ENCODE results near the gene TNN.
A peak's percentile ranks its signal among the peaks of the same experiment; 100 is the strongest.
"Not testable (repeated sequence)": the region's sequence is repeated elsewhere in the genome, so short reads cannot be mapped to it uniquely, and the experiment has no call there.

Gene TNN

DNA sequence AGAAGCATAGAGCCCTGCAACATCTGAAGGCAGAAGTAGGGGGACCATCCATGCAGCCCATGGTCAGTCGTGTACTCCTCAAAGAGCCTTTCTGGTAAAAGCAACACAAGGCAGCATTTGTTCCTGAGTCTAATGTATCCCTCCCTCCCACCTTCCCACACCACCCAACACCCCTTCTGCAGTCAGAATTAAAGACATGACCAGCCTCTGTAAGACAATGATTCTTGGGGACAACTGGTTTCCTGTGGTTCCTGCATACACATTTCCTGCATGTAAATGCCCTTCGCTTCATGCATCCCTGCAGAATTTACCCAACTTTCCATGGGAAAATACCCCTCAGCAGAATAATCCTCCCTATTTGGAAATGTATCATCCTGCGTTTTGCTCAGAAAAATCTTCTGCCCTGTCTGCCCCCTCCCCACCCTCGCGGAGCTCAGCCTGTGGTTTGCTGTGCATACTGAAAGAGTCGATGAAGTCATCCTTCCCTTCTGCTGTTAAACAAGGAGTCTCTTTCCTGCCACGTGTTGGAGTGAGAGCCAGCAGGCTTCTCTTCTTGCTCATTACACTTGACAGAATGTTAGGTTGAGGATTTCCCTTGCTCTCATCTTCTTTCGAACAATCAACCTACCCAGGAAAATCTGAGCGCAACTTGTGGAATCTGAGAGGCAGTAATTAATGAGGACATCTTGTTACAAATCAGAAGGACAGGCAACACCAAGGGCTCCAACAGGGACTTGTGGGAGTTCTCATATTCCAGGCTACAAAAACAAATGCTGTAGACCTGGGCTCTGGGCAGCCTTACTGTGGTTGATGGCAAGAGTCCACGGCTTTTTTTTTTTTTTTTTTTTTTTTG lies 4.7 kb downstream of the TNN start:
- peak in 1 of 2 experiments; percentile 8 for DNase-seq

DNA sequence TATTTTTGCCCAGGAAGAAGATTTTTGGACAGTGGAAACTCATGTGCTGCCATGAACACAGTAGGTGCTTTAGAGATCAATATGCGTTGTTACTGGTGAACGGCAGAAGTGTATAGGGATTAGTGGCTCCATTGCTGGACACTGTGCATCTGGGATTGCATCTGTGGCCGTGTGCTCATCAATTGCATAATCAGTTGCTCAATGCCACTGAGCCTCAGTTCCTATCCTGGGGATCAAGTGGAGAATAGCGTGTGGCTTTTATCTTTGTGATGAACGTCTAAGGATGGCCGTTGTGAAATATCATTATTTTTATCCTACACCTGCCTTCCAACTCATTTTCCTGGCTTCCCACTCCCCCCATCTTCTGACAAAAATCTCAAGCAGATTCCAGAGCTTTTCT lies 5.4 kb downstream of the TNN start:
- no peak for DNase-seq

DNA sequence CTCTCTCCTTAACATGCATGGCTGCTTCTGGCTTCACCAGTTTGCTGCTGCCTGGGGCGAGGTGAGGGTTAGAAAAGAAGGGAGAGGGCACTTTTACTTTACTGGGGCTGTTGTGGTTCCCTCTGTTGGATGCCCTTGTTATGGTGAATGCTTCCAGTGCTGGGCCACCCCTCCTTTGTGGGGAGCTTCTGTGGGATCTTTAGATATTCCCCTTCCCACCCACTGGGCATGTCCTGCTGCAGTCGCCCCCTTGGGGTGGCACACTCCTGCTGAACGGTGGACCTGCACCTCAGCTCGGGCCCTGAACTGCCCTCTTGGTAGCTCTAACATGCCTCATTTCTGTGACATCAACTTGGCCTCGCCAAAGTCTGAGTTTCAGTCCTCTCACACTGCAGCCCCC lies 6.0 kb downstream of the TNN start:
- no peak for DNase-seq

DNA sequence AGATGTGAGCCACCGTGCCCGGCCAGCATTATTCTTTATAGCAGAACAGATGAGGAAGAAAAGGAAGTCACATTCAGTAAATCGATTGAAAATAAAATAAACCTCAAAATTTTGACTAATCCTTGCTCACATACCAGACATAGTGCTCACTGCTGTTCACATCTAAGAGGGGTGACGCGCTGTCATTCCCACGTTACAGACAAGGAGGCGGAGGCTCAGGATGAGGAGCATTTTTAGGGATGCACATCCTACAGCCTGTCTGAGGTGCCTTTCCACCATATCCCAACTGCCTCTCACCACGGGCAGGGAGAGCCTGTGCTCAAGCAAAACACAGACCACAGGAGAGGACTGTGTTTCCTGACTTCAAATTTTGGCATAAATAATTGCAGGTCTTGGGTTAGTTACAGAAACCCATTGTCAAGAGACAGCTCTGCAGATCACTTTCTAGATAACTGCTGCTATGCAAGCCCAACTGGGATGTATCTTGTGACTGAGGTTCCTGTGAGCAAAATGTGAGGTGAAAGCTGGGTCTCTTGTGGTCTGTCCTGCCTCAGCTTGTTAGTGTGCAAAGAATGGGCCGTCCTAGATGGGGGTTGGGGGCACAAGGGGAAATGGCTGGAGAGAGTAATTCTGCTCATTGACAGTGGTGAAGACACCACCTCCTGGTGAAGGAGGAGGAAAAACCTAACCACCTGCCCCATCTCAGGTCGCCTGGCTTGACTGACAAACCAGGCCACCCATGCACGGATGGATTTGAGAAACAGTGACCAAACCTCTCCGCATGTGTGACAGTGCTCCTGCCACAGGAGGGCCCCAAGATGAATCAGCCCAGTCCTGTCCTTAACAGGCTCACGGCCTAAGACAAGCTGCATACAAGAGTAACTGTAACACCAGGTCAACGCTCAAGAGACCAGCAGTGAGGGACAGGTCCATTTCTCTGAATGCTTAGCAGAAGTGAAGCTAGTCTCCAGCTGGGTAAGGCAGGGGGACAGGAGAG lies 8.2 kb downstream of the TNN start:
- no peak for DNase-seq

DNA sequence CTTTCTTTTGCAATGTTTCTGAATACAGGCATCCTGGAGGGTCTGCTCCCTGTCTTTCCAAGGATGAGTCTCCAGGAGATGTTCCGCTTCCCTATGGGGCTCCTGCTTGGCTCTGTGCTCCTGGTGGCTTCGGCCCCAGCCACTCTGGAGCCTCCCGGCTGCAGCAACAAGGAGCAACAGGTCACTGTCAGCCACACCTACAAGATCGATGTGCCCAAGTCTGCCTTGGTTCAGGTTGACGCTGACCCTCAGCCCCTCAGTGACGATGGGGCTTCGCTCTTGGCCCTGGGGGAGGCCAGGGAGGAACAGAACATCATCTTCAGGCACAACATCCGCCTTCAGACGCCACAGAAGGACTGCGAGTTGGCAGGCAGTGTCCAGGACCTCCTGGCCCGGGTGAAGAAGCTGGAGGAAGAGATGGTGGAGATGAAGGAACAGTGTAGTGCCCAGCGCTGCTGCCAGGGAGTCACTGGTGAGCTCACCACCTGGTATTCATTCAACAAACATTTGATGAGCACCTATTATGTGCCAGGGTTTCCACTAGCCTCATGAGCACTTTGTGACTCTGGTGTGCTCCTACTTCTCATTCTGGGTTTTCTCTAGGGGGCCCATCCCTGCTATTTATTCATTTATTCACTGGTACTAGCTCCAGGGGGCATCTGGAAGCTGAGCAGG lies 9.9 kb downstream of the TNN start:
- no peak for DNase-seq

DNA sequence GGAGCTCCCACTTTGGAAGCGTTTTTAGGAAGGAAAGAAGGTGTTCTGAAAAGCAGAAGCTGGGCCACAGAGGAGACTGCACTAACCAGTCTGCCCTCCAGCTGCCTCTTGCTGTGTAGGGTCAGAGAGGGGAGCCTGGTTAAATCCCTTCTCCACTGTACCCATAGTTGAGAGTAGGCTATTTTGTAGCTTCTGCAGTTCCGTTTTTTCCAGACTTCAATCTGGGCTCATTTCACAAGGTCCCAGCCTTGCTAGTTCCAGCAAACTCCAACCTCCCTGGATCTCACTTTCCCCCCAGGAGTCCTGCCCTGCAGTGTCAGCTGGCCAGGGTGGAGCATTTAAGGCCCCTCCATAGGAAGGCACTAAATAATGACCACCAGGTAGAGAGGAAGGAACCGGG lies 11.0 kb downstream of the TNN start:
- DNase-seq: no peak

DNA sequence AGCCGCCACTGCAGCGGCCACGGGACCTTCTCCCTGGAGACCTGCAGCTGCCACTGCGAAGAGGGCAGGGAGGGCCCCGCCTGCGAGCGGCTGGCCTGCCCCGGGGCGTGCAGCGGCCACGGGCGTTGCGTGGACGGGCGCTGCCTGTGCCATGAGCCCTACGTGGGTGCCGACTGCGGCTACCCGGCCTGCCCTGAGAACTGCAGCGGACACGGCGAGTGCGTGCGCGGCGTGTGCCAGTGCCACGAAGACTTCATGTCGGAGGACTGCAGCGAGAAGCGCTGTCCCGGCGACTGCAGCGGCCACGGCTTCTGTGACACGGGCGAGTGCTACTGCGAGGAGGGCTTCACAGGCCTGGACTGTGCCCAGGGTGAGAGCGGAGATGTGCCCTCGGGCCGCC lies 11.7 kb downstream of the TNN start:
- DNase-seq: no peak

DNA sequence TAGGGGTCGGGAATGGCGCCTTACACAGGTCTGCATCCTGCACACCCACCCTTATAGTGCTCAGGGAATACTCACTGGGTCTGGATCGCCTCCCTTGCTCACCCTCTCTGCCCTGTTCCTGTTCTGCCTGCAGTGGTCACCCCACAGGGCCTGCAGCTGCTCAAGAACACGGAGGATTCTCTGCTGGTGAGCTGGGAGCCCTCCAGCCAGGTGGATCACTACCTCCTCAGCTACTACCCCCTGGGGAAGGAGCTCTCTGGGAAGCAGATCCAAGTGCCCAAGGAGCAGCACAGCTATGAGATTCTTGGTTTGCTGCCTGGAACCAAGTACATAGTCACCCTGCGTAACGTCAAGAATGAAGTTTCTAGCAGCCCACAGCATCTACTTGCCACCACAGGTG lies 12.4 kb downstream of the TNN start:
- no peak for DNase-seq

DNA sequence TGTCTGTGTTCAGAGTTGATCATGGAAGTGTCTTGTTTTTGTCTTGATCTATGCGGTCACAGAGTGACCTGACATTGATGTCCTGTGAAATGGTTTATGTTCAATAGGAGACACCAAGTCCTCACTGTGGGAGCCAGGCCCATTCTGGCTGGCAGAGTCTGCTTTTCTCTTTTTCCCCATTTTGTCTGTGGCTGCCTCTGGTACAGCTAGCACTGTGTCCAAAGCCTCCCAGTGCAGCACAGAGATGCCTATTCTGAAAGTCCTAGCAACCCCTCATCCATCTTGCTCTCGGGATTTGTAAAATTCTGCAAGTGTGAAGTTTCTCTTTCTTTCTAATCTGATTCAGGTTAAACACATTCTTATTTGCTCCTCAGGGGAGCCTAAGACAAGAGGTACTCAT lies 14.3 kb downstream of the TNN start:
- DNase-seq: no peak

DNA sequence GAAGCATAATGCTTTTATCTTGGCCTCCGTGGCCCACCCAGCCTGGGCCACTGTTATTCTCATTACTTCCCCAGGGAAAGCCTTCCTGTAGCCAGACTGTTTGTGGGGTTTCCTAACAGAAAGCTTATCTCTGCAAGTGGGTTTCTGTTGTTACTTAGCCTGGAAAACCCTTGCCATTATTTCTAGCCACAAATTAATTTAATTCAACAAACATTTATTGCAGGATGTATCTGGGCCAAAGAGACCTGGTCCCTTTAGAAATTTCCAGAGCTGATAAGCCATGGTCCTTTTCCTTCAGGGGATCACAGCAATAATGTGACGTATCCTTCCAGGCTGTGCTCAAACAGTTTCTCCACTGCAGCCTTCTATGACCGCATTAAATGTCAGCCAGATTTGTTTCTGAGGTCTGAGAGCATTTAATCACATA lies 20.9 kb downstream of the TNN start:
- DNase-seq: no peak

DNA sequence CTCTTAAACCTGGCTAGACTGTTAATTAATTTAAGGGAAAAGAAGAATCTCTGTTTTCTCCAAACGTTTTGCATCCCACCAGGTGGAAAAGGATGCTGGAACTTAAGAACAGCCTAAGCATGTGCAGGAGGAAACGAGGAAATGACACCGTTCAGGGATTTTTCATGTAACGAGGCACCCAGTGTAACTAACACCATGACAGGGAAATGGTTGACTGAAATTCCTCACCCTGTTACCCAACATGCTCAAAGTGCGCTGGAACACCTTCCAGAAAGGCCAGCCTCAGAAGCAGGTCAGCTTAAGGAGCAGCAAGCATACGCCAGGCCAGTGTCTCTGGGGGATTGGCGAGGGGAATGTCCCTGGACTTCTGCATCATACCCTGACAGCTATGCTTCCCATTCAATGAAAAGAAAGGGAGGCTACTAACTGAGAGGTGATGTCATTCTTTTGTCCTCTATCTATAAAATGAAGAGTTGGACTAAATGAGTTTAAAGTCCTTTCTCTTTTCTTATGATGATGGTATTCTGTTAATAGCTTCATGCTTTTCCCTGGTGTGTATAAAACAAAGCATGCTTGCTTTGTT lies 21.6 kb downstream of the TNN start:
- DNase-seq: no peak

DNA sequence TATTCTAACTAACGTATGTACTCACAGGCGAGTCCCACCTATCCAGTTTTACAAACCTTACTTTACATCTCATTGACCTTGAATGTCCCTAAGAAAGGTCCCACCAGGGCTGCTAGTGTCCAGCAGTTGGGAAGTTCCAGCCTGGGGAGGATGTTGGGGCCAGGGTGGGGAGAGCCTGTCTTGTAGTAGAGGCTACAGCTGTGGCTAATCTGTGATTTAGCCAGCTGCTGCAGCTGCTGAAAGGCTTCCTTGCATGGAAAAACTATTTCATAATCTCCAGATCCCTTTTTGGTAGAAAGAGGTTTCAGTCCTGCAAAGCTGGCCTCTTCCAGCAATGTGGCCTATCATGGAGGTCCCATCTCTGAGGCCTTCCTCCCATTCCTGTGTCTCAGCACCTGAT lies 23.1 kb downstream of the TNN start:
- DNase-seq: no peak

DNA sequence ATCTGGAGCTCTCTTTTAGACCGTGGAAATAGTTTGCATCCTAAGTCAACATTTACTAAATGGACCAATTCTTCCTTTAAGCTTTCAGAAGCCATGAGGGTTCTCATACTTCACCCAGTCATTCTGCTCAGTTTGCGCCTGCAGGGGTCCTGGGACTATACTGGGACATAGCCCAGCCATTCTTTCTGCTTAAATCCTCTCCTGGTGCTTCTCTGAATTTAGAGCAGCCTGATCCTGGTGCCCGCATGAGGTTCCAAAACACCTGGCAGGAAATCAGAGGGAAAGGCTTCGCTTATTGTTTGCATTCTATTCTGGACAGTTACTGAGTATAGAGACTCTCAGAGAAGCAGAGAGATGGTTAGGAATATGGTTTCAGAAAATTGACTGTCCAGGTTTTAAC lies 27.0 kb downstream of the TNN start:
- DNase-seq: no peak

DNA sequence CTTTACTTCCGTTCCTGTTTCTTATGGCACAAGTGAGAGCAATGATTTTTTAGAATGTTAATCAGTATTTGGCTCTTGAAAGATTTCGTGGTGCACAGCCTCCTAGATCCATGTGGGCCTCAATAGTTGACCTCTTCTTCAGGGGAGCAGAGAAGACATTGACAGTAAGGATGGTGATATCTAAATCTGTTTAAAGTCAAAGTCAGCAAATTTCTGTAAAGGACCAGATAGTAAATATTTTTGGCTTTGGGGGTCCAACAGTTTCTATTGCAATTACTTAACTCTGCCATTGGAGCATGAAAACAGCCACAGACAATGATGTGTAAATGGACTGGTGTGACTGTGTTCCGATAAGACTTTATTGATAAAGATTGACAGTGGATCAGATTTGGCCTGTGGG lies 27.4 kb downstream of the TNN start:
- no peak for DNase-seq

DNA sequence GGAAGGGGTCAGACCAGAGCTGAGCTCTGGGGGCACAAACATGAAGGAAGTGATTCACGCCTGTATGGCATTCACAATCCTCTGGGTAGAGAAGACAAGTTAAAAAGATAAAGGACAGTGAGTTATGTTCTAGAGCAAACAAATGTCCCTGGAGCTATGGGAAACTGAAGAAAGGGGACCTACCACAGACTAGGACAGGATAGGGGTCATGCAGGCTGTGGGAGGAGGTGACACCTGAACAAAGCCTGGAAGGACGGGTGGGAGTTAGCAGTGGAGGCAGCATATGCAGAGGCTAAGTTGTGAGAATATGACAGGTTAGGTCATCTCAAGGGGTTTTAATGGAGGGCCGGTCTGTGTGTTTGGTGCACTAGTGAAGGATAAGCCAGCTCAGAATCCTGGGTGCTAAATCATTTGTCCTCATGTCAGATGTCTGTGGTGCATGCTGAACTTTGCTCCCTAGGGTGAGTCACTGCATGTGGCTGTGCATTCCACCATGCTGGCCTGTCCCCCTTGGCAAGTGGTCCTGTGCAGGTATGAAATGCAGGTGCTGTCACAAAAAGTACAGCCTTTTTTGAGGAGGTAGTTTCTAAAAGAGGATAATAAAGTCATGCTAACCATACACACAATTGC lies 28.5 kb downstream of the TNN start:
- no peak for DNase-seq

DNA sequence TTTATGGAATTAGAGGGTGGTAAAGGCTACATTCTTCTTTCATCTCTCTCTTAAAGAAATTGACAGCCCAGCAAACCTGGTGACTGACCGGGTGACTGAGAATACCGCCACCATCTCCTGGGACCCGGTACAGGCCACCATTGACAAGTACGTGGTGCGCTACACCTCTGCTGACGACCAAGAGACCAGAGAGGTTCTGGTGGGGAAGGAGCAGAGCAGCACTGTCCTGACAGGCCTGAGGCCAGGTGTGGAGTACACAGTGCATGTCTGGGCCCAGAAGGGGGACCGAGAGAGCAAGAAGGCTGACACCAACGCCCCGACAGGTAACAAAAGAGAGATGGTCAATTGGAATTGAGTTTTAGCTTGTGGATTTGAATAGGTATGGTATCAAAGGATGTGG lies 29.7 kb downstream of the TNN start:
- DNase-seq: no peak

DNA sequence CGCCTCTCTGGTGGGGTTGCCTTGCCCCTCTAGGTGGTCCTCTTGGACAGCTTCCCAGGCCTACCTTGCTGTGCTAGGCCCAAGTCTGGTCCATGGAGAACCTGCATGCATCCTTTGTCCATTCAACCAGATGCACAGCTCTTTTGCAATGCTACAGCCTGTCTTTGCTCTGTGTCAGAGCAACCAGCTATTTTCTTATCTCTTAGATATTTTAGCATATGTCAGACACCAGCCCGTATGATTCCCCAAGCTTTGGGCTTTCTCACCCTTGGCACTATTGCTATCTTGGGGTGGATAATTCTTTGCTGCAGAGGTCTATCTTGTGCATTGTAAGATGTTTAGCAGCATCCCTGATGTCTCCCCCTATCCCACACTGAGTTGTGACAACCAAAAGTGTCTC lies 32.3 kb downstream of the TNN start:
- DNase-seq: no peak

DNA sequence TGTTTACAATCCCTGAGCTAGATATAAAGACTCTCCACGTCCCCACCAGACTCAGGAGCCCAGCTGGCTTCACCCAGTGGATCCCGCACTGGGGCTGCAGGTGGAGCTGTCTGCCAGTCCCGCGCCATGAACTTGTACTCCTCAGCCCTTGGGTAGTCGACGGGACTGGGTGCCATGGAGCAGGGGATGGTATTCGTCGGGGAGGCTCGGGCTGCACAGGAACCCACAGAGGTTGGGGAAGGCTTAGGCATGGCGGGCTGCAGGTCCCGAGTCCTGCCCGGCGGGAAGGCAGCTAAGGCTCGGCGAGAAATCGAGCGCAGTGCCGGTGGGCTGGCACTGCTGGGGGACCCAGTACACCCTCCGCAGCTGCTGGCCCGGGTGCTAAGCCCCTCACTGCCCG lies 34.5 kb downstream of the TNN start:
- not testable (repeated sequence) for DNase-seq

DNA sequence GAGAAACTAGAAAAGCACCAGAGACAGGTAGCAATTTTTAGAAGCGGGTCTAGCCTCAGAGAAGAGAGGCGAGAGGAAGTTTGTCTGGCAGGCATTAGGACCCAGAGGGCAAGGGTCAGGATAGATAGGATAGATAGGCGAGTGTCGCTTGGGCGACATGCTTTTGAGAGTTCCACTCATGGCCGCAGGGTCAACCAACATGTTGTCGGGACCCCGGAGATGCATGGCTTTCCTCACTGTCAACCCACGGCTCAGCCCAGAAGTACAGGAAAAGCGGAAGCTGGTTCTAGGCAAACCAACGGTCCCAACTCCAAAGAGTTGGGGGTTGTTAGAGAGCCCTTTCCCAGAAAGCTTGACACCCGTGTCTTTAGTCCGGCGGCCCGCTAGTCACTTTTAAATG lies 38.9 kb downstream of the TNN start:
- DNase-seq: not testable (repeated sequence)

DNA sequence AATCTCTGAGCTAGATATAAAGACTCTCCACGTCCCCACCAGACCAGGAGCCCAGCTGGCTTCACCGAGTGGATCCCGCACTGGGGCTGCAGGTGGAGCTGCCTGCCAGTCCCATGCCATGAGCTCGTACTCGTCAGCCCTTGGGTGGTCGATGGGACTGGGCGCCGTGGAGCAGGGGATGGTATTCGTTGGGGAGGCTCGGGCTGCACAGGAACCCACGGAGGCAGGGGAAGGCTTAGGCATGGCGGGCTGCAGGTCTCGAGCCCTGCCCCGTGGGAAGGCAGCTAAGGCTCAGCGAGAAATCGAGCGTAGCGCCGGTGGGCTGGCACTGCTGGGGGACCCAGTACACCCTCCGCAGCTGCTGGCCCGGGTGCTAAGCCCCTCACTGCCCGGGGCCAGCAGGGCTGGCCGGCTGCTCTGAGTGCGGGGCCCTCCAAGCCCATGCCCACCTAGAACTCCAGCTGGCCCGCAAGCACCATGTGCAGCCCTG lies 40.7 kb downstream of the TNN start:
- not testable (repeated sequence) for DNase-seq

DNA sequence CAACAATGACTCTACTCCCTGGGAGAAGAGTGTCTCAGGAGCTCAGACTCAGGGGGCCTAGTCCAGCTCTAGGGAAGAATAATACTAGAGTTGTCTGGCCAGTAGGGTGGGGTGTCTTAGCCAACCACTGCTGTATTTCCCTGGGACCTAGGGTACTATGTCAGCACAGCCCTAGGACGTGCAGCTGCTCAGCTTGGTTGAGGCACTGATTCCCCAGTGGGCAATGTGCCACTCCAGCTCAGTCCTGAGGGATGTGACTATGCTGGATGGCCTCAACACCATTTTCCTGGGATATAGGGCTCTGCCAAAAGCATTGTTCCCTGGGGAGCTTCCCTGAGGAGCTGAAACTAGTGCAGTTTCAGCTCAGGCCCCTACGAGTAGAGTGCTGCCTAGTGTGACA lies 47.4 kb downstream of the TNN start:
- no peak for DNase-seq

DNA sequence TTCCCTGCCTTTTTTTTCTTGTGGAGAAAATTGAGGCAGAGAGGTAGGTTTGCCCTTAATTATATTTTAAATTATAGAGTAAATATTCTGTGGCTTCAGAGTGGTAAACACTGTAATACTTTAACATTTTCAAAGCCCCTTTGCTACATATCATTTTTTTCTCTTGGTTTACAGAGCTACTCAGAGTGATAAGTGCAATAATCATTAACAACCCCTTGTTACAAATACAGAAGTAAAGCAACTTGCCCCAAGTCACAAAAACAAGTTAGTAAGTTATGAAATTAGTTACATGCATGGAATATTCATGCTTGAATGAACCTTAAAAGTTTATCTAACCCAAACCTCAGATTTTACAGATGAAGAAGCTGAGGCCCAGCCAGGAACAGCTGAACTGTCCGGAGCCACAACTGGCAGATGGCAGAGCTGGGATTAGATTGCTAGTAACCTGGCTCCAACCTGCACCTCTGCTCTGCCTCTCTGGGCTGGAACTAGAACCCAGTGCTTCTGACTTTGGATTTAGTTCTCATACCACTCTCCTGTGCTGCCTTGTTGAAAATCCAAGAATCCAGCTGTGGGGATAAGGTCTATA lies 48.7 kb downstream of the TNN start:
- DNase-seq: no peak

Measured in stimulated activated CD4-positive, alpha-beta T cell treated with anti-CD3 and anti-CD28 coated beads, Interleukin-4, amount 100 ng/mL, for 4 hours (primary cell).